AG08396 (cell line): ENCODE data around the gene SLC2A8.

Source experiments
- DNase-seq: peaks from one replicate; pipeline ENCODE4 v3.0.0; 2012; ENCODE audit warnings: low spot score, mixed read lengths

SLC2A8 gene

DNA sequence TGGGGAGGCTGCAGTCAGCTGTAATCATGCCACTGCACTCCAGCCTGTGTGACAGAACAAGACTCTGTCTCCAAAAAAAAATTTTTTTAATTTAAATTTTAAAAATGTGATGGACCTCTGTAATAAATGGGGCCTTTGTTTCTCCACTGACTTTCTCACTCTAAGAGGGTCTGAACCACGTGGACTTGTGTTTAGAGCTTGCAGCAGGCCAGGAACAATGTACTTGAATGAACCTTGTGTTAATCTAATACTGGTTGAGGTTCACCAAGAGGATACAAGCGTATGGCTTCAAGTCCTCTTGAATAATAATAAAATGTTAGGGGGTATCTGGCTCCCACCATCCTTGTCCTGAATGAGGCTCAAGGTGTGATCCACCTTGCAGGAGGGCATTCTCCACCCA, 14.4 kb upstream of the SLC2A8 start:
- DNase-seq = no peak

DNA sequence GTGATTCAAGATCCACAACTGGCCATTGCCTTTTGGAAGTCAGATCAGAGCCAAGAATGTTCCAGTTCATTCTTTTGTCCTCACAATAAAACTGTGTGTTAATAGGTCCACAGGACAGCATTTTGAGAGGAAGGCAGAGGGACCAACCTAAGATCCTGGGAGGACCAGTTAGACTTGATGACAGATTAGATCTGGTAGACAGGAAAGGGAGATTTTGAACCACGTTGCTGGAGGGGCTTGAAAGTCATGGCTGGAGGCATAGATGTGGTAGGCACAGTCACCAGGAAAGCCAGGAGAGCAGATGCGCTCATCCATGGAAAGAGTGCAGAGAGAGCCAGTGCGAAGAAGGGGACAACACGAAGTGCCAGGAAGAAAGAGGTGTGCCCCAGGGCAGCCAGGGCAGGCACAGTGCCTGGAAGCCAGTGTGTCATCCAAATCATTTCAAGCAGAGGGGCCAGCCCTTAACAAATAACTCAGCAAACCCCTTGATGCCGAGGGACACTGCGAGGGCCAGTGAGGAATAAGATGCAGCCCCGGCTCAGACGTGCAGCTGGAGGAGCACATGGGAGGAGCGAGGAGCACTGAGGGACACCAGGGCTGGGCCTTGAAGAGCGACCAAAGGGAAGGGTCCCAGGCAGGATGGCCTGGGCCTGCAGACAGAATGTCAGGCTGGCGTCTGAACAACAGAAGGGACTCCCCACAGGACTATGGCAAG, 12.8 kb upstream of the SLC2A8 start:
- DNase-seq = no peak

DNA sequence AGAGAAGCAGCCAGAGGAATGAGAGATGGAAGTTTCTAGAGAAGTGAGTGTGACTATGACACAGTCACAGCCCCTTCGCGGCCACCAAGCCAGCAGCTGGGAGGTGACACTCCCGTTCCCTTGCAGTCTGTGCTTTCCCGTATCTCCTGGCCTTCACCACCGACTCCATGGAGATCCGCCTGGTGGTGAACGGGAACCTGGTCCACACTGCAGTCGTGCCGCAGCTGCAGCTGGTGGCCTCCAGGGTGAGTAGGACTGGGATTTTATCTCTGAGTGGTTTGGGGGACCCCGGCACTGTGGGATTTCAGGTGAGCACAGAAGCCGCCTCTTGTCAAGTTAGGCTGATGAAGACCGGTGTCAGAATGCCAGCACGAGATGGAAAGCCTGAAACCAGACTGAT, 12.1 kb upstream of the SLC2A8 start:
- no peak for DNase-seq

DNA sequence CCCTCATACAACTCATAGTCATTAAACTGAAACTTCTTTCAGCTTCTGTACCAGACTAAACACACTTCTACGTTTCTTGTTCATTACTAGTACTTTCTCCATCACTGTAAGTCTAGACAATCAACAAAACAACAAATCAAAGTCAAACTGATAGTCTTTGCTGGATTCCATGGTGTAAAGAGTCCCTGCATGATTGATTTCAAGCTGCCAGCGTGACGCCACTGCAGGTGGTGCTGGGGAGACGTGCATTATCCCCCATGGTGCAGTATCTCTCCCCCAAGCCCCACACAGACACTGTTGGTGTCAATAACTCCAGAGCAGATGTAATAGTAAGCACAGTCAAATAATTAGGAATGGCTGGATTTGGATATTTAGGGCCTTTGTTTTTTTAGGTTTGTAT, 10.7 kb upstream of the SLC2A8 start:
- no peak for DNase-seq

DNA sequence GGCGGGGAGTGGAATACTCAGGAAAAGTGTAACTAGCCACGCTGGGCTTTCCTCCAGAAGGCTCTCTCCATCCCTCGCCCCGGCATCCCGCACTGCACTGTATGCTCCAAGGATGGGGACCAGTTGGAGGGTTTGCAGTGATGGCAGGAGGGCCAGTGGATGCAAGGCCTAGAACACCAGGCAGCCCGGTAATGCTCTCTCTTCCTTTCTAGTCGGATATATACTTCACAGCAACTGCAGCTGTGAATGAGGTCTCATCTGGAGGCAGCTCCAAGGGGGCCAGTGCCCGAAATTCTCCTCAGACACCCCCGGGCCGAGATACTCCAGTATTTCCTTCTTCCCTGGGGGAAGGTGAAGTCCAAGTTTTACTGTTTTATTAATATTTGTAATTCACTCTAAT, 10.0 kb upstream of the SLC2A8 start:
- DNase-seq = no peak

DNA sequence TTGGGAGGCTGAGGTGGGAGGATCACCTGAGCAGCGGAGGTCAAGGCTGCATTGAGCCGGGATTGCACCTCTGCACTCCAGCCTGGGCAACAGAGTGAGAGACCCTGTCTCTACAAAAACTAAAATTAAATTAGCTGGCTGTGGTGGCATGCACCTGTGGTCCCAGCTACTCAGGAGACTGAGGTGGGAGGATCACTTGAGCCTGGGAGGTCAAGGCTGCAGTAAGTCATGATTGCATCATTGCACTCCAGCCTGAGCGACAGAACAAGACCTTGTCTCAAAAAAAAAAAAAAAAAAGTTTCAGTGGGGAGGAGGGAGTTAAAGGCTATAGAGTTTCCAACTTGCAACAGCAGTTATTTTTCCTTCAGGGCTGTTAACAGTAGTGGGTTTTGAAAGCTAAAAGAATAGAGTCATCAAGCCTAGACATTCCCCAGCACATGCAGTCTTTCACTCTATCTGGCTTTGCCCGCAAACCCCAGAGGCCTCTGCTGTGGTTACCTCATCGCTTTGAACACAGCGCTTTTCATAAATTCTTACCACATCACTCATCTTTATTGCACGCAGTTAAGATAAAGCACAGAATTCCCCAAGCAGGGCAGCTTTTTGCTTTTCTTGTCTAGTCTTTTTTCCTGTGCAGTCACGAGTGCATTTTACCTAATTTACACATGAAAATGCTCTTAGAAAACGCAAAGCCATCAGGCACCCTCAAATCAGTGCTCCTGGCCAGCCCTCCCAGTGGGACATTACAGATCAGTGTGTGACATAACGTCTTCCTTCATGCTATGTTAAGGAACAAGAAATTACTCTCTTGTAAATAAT, 8.7 kb upstream of the SLC2A8 start:
- peak; percentile 84 for DNase-seq

DNA sequence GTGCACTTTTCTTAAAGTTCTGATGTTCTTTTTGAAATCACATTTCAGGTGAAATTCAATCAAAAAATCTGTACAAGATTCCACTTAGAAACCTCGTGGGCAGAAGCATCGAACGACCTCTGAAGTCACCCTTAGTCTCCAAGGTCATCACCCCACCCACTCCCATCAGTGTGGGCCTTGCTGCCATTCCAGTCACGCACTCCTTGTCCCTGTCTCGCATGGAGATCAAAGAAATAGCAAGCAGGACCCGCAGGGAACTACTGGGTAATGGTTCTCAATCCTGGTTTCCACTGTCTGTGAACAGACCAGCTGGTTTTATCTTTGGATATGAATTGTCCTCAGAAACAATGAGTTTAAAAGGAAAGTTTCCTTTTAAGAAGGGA, 8.1 kb upstream of the SLC2A8 start:
- DNase-seq = no peak

DNA sequence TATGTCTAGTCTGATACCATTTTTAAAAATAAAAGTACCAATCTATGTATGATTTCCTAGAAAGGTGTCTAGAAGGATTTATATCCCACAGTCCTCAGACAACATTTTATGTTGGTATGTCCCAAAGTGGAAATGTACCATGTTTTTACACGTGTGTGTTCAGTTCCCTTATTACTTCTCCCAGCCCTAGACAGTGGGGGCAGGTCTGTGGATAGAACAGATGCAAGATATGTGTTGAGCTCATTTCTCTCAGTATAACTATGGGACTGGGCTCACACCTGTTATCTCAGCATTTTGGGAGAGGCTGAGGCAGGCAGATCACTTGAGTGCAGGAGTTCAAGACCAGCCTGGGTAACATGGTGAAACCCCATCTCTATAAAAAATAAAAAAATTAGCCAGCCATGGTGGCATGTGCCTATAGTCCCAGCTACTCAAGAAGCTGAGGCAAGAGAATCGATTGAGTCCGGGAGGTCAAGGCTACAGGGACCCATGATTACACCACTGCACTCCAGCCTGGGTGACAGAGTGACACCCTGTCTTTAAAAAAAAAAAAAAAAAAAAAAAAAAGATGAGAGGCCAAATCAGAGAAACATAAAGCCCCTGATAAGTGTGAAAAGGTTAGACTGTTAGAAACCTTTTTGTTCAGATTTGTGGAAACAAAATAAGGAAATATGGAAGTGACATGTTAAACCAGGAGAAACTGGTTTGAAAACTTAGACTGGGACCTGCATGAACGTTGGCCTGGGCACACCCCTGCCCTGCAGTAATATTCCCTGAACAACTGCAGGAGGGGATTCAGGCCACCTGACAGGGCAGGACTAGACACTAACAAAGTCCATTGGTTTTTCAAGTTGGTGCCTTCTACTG, 7.4 kb upstream of the SLC2A8 start:
- DNase-seq = no peak

DNA sequence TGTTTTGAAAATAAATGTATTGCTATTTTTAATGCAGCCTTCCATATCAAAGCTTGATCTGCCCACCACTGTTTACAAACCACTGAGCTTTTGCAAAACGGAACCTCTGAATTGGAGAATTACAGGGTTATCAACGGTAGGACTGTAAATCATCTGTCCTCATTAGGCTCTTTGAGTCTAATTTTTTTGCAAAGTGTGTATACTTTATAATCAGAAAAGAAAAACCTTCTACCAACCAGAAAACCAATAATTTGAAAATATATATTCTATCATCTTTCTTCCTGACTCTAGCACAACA, 6.8 kb upstream of the SLC2A8 start:
- no peak for DNase-seq

DNA sequence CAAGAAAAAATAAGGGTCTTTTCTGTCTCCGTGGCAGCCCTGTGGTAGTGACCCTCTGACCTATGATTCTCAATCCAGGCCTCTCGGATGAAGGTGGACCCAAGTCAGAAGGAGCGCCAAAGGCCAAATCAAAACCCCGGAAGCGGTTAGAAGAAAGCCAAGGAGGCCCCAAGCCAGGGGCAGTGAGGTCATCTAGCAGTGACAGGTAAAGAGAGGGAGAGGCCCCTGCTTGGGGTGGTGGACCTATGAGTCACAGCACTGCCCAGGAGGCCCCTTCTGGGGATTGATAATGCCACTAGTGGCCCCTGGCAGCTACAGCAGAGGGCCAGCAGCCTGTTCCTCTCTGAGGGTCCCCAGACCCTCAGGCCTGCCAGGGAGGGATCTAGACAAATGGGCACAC, 6.4 kb upstream of the SLC2A8 start:
- no peak for DNase-seq

DNA sequence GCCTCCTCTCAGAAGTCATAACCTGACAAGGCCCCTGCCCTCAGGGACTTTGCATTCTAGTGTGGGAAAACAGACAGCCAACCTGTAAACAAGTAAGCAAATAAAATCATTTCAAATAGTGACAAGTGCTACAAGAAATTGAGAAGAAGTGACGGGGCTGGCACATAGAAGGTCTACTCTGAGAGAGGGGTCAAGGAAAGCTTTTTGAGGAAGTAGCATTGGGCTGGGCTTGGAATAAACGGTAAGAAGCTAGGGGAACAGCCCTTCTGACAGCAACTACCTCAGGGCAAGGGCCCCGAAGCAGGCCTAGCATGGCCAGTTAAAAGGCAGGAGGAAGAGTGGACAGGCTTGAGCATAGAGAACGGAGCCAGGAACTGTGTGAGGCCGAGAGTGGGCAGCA, 4.8 kb upstream of the SLC2A8 start:
- DNase-seq = no peak

DNA sequence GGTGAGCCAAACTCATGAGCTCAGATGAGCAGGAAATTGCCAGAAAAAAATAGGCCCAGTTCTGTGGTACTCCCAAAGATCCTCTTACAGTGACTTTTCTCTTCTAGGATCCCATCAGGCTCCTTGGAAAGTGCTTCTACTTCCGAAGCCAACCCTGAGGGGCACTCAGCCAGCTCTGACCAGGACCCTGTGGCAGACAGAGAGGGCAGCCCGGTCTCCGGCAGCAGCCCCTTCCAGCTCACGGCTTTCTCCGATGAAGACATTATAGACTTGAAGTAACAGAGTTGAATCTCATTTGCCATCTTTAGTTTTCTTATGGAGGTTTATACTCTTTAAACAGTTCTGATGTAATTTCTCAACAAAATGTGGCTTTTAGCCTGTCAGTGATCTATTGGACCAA, 4.0 kb upstream of the SLC2A8 start:
- DNase-seq = no peak

DNA sequence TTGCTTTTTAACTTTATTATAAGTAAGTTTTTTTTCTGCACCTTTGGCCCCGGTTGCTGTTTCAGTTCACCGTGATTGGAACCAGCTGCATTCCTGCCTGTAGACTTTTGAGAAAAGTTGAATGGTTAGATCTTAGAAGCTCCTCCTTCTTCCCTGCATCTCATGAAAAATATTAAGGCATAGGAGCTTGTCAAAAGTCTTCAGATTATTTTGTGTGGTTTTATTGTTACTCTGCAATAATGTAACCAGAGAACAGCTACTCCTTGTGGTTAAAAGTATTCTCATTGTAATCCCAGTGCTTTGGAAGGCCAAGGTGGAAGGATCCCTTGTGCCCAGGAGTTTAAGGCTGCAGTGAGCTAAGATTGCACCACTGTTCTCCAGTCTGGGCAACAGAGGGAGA, 3.3 kb upstream of the SLC2A8 start:
- DNase-seq = no peak

DNA sequence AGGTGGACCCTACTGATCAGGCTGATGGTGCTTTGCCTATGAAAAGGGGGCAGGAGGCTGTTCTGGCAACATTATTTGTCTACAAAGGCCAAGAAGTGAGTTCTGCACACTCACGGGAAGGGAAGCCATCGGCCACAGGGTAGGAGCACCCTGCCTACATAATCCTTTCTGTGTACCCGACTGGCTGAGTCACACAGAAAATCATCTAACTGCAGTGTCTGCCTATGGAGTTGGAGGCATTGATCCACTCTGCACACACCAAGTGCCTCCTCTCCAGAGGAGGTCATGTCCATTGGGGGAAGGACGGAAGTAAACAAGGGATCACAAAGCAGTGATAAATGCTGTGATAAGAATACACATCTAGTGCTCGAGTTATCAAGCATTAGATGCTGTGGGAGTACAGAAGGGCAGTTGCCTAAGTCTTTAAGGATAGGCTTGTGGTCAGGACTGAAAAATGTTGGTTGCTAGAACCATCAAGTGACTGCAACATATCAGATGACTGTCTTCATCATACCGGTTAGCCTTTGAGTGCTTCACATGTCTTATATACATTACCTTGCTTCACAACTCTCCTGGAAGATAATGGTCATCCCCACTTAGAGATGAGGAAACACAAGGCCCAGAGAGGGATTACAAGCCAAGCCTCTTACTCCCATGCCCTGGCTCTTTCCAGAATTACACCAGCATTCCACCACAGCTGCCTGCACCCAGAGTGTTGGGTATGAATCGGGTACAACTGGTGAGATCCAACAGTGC, 1.3 kb upstream of the SLC2A8 start:
- no peak for DNase-seq

DNA sequence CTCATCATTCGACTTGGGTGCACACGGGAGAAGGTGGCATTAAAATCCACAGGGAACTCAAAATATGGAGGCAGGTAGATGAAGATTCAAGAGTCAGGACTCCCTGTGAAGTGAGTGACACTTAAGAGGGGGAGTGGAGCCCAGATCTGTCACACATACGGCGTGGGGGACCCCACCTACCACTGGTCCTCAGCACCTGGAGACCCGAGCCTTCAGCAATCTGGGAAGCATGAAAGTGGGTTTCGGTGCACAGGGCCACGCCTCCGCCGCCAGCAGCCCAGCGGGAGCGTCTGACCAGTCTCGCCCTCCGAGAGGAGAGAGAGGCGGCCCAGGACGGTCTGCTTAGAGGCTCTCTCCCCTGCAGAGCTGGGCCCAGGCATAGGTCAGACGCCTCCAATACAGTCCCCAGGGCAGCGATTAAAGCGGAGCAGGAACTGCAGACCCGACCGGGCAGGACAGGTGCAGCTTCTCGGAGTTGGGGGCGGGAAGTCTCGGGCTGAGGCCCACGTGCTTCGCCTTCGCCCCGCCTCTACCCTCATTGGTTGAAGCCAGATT, 639 bp upstream of the SLC2A8 start:
- no peak for DNase-seq

DNA sequence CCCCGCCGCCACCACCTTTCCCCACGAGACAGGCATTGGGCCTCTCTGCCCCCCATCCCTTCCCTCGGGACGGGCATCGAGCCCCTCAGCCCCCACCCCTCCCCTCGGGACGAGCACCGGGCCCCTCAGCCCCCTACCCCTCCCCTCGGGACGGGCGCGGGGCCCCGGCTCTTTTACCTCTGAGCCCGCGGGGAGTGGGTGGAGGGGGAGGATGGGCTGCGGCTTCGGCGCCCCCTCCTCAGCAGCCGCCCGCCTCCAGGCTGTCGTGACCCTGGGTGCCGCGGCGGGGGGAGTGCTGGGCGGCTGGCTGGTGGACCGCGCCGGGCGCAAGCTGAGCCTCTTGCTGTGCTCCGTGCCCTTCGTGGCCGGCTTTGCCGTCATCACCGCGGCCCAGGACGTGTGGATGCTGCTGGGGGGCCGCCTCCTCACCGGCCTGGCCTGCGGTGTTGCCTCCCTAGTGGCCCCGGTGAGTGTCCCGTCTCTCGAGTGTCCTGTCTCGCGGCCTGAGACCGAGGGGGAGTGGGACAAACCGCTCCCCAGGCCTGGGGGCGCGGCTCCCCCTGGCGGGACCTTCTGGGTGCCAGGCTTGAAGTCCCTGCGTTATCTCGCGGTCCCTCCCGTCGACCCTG, 791 bp downstream of the SLC2A8 start:
- peak; percentile 62 for DNase-seq

DNA sequence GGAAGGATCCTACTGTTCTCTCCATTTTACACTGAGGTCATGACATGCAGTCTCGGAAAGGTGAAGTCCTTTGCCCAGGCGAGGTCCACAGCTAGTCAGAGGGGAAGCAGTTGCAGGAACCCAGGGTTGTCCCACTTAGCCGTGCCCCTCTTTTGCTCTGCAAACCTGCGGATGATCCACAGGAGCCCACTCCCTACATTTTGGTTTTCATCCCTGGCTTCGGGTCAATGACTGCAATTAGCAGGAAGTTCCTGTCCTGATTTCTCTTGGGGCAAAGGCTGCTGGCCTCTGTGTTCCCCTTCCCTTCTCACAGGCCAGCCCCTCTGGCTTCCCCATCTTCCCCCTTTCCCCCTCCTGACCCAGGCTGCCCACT, 1.3 kb downstream of the SLC2A8 start:
- no peak for DNase-seq

DNA sequence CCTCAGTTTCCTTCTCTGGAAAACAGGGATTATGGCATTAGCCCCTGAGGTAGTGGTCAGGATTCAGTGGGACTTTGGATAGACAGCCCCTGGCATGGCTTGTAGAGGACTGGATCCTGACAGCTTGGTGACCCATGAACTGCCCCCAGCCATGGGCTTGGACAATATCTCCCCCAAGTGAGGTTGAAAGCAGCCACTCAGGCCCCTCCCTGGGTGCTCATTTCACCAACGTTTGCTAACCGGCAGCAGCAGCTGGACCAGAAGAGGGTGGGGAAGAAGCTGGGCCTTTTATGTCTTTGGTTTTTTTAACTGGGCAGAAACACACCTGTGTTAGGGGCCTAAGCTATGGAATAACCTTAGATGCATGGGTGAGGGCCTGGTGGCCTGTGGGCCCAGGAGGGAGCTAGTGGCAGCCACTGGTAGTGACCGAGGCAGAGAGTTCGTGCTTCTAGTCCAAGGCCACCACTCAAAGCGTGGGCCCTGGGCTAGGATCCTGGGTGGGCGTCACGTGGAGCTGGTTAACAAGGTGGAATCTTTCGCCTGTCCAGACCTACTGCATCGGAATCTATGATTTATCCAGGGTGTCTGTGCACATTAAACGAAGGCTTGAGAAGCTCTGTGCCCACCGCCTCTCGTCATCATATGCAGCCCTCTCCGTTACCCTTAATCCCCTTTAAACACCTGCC, 1.9 kb downstream of the SLC2A8 start:
- no peak for DNase-seq

DNA sequence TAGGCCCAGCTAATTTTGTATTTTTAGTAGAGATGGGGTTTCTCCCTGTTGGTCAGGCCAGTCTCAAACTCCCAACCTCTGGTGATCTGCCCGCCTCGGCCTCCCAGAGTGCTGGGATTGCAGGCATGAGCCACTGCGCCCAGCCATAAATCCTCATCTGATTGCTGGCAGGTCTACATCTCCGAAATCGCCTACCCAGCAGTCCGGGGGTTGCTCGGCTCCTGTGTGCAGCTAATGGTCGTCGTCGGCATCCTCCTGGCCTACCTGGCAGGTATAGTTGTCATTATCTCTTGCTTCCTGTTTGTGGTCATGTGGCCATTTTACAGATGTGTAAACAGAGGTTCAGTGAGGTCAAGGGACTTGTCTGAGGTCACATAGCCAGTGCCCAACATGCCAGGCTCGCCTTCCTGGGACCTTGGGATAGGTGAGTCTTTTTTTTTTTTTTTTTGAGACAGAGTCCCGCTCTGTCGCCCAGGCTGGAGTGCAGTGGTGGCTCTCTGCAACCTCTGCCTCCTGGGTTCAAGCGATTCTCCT, 2.8 kb downstream of the SLC2A8 start:
- no peak for DNase-seq

DNA sequence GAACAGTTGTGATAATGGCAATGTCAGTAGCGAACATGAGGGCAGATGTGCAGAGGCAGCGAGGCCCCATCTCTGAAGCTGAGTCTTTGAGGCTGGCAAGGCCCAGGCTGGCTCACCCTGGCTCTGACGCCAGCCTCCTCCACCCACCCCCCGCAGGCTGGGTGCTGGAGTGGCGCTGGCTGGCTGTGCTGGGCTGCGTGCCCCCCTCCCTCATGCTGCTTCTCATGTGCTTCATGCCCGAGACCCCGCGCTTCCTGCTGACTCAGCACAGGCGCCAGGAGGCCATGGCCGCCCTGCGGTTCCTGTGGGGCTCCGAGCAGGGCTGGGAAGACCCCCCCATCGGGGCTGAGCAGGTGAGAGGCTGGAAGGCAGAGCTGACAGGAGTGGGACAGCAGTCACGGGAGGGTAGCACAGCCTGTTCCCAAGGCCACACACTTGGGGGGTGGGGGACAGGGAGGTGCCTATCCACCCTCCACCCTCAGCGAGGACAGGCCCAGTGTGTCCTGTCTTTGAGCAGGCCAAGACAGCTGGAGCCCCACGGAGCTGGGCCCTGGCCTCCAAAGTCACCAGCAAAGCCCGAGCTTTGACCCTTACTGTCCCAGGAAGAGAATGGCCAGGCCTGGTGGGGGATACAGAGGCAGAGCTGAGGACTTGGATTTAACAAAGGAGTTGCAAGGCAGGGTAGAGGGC, 5.6 kb downstream of the SLC2A8 start:
- DNase-seq = no peak
